ENCODE results near the gene EBPL.

Gene EBPL

DNA sequence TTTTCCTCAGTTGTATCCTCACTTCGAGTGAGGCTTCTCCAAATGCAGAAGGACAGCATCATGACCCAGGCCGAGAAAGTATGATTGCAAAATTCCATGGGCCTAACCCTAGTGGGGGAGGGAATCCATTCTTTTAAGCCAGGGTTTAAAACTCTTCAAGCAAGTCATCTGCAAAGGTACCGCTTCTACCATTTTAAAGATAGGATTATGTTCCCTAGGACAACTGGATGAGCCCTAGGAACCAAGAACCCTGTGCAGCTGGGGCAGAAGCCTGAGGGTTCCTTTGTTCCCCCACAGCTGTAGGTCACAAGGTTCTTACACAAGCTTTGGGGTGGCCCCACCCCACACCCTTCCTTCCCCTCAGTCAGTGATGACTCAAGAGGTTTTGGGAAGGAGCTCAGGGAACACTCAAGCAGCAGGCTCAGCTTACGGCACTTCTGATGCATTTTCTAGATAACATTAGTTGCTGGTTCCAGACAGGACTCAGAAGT is 49.4 kb downstream of the EBPL start:
- H2BK5ac ChIP-seq (ENCODE audit: low read depth, low read length, poor library complexity, severe bottlenecking) = no peak overlapping the region
- WGBS = 79% methylated on average over 4 of the region's 4 CpGs
- H2BK15ac ChIP-seq (ENCODE audit: low read depth, poor library complexity, severe bottlenecking) = no peak overlapping the region
- no peak overlapping the region for H3K14ac ChIP-seq (ENCODE audit: low read length in 2 of 2)
- no peak overlapping the region for H3K23ac ChIP-seq (ENCODE audit: low read length in 2 of 2)
- no peaks in the 10 kb centered on the region for H3K9me3 ChIP-seq (ENCODE audit: control insufficient read depth, low read length)
- no peaks in the 10 kb centered on the region for H3K4me1 ChIP-seq (ENCODE audit: control insufficient read depth, insufficient read depth, low read depth, low read length)
- no peak overlapping the region for H2BK120ac ChIP-seq (ENCODE audit: low read depth, low read length)
- H3K36me3 ChIP-seq (ENCODE audit: control insufficient read depth in 1 of 2, insufficient read depth in 2 of 2, low read depth in 1 of 2, low read length in 2 of 2) = no peaks in the 10 kb centered on the region
- H3K4me2 ChIP-seq (ENCODE audit: low read length, poor library complexity, severe bottlenecking) = no peak overlapping the region
- H3K27ac ChIP-seq (ENCODE audit: low read length, poor library complexity, severe bottlenecking) = no peak overlapping the region
- H2BK12ac ChIP-seq (ENCODE audit: low read length in 2 of 2) = peak overlapping the region in 1 of 2 experiments; percentile 8
- peak overlapping the region; percentile 69 for H3K9ac ChIP-seq (ENCODE audit: low read length)
- no peaks in the 10 kb centered on the region for H3K27me3 ChIP-seq (ENCODE audit: control insufficient read depth in 1 of 2, insufficient read depth in 1 of 2, low read length in 2 of 2)
- no peak overlapping the region for H2AFZ ChIP-seq (ENCODE audit: low read depth, low read length)
- H2AK5ac ChIP-seq (ENCODE audit: low read length, severe bottlenecking) = no peak overlapping the region
- no peak overlapping the region for H3K4ac ChIP-seq (ENCODE audit: low read depth in 1 of 2, low read length in 2 of 2)
- no peak overlapping the region for H4K91ac ChIP-seq (ENCODE audit: low read length)
- peak overlapping the region; percentile 69 for H4K8ac ChIP-seq (ENCODE audit: low read length)
- peak overlapping the region in 1 of 2 experiments; percentile 51 for H3K18ac ChIP-seq (ENCODE audit: low read depth in 1 of 2, low read length in 2 of 2)
- H3K4me3 ChIP-seq (ENCODE audit: insufficient read depth in 1 of 2, low read depth in 1 of 2, low read length in 2 of 2) = no peak overlapping the region
- peak; percentile 70 for DNase-seq
- H3K79me1 ChIP-seq (replicated peaks; ENCODE audit: low read length, poor library complexity, severe bottlenecking) = no peaks in the 10 kb centered on the region

DNA sequence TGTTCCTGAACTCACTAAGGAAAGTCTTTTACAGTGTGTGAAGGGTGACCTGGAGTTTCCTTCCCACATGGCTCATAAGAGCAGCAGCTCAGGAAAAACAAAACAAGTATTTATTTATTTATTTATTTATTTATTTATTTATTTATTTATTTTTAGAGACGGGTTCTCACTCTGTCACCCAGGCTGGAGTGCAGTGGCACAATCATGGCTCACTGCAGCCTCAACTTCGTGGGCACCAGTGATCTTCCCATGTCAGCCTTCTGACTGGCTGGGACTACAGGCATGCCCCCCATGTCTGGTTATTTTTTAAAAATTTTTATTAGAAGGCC is 52.6 kb downstream of the EBPL start:
- H2BK12ac ChIP-seq (ENCODE audit: low read length in 2 of 2) = no peak overlapping the region
- H2BK120ac ChIP-seq (ENCODE audit: low read depth, low read length) = no peak overlapping the region
- no peak for DNase-seq
- H3K4me2 ChIP-seq (ENCODE audit: low read length, poor library complexity, severe bottlenecking) = no peak overlapping the region
- H2BK15ac ChIP-seq (ENCODE audit: low read depth, poor library complexity, severe bottlenecking) = no peak overlapping the region
- 76% methylated on average over 2 of the region's 2 CpGs for WGBS
- H3K14ac ChIP-seq (ENCODE audit: low read length in 2 of 2) = no peak overlapping the region
- no peak overlapping the region for H3K4me3 ChIP-seq (ENCODE audit: insufficient read depth in 1 of 2, low read depth in 1 of 2, low read length in 2 of 2)
- no peaks in the 10 kb centered on the region for H3K4me1 ChIP-seq (ENCODE audit: control insufficient read depth, insufficient read depth, low read depth, low read length)
- H2BK5ac ChIP-seq (ENCODE audit: low read depth, low read length, poor library complexity, severe bottlenecking) = no peak overlapping the region
- H4K8ac ChIP-seq (ENCODE audit: low read length) = no peak overlapping the region
- no peak overlapping the region for H3K23ac ChIP-seq (ENCODE audit: low read length in 2 of 2)
- no peaks in the 10 kb centered on the region for H3K9me3 ChIP-seq (ENCODE audit: control insufficient read depth, low read length)
- no peak overlapping the region for H2AK5ac ChIP-seq (ENCODE audit: low read length, severe bottlenecking)
- no peak overlapping the region for H3K18ac ChIP-seq (ENCODE audit: low read depth in 1 of 2, low read length in 2 of 2)
- H4K91ac ChIP-seq (ENCODE audit: low read length) = no peak overlapping the region
- no peak overlapping the region for H3K4ac ChIP-seq (ENCODE audit: low read depth in 1 of 2, low read length in 2 of 2)
- no peaks in the 10 kb centered on the region for H3K36me3 ChIP-seq (ENCODE audit: control insufficient read depth in 1 of 2, insufficient read depth in 2 of 2, low read depth in 1 of 2, low read length in 2 of 2)
- no peak overlapping the region for H2AFZ ChIP-seq (ENCODE audit: low read depth, low read length)
- no peak overlapping the region for H3K27ac ChIP-seq (ENCODE audit: low read length, poor library complexity, severe bottlenecking)
- H3K79me1 ChIP-seq (replicated peaks; ENCODE audit: low read length, poor library complexity, severe bottlenecking) = no peaks in the 10 kb centered on the region
- no peak overlapping the region for H3K9ac ChIP-seq (ENCODE audit: low read length)
- no peaks in the 10 kb centered on the region for H3K27me3 ChIP-seq (ENCODE audit: control insufficient read depth in 1 of 2, insufficient read depth in 1 of 2, low read length in 2 of 2)

DNA sequence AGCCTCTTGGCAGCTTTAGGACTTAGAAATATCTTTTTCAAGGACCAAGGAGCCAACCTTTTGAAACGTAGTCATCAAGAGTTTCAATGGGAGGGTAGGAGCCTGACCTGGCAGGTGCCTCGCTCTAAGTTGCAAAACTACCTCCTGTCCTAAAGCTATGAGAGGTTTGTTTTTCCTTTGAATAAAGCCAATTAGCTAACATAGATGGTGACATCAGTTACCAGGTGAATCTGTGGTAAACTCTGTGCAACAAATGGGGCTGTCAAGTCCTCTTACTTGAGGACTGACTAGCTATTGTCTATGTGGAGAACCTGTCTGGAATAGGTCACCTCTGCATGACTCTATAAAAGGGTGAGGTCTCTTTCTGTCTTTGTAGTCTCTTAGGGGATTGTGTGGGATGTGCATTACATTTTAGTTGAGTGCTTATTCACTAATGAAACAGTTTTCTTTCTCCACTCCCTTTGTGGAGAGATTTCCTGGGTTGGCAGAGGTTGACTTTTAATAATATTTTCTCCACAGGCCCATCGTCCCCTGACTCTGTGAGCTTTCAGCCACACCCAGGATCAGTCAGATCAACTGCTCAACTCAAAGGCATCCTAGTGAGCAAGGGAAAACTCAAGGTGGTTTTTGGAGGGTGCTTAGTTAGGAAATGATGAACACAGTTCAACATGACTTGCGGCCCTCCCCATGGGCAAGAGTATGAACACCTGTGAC is 53.1 kb downstream of the EBPL start:
- Histone ChIP-seq H2AK5ac (ENCODE audit: low read length, severe bottlenecking) (no peak overlapping the region), H3K9ac (ENCODE audit: low read length) (peak overlapping the region; percentile 33), H3K18ac (ENCODE audit: low read depth in 1 of 2, low read length in 2 of 2) (no peak overlapping the region), H3K27me3 (ENCODE audit: control insufficient read depth in 1 of 2, insufficient read depth in 1 of 2, low read length in 2 of 2) (no peaks in the 10 kb centered on the region), H2BK12ac (ENCODE audit: low read length in 2 of 2) (no peak overlapping the region), H3K79me1 (replicated peaks; ENCODE audit: low read length, poor library complexity, severe bottlenecking) (no peaks in the 10 kb centered on the region), H3K4me2 (ENCODE audit: low read length, poor library complexity, severe bottlenecking) (no peak overlapping the region), H3K36me3 (ENCODE audit: control insufficient read depth in 1 of 2, insufficient read depth in 2 of 2, low read depth in 1 of 2, low read length in 2 of 2) (no peaks in the 10 kb centered on the region), H4K8ac (ENCODE audit: low read length) (no peak overlapping the region), H3K27ac (ENCODE audit: low read length, poor library complexity, severe bottlenecking) (no peak overlapping the region), H3K14ac (ENCODE audit: low read length in 2 of 2) (no peak overlapping the region), H3K23ac (ENCODE audit: low read length in 2 of 2) (no peak overlapping the region), H3K9me3 (ENCODE audit: control insufficient read depth, low read length) (no peaks in the 10 kb centered on the region), H4K91ac (ENCODE audit: low read length) (no peak overlapping the region), H3K4me3 (ENCODE audit: insufficient read depth in 1 of 2, low read depth in 1 of 2, low read length in 2 of 2) (no peak overlapping the region), H2BK5ac (ENCODE audit: low read depth, low read length, poor library complexity, severe bottlenecking) (no peak overlapping the region), H2BK120ac (ENCODE audit: low read depth, low read length) (no peak overlapping the region), H3K4ac (ENCODE audit: low read depth in 1 of 2, low read length in 2 of 2) (no peak overlapping the region), H2AFZ (ENCODE audit: low read depth, low read length) (no peak overlapping the region), H3K4me1 (ENCODE audit: control insufficient read depth, insufficient read depth, low read depth, low read length) (no peaks in the 10 kb centered on the region), H2BK15ac (ENCODE audit: low read depth, poor library complexity, severe bottlenecking) (no peak overlapping the region)
- 89% methylated on average over 3 of the region's 4 CpGs for WGBS
- no peak for DNase-seq

DNA sequence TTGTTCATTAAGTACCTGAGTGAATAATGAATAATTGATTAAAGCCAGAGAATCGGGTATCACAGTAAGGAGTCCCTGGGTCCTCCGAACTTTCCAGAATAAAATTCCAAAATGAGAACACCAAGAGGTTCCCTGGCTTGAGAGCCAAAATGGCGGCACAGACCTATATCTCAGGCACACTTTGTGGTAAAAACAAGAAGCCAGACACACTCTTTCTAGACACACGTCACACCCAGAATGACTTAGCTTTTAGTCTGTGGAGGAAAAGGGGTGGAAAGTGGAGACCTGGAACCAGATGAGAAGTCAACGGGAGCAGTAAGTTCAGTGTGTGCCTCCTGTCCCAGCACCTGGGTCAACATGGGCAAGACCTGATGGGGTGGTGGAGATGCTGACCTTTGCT is 54.6 kb downstream of the EBPL start:
- no peak overlapping the region for H3K27ac ChIP-seq (ENCODE audit: low read length, poor library complexity, severe bottlenecking)
- 98% methylated on average over 5 of the region's 5 CpGs for WGBS
- H3K9ac ChIP-seq (ENCODE audit: low read length) = no peak overlapping the region
- H3K79me1 ChIP-seq (replicated peaks; ENCODE audit: low read length, poor library complexity, severe bottlenecking) = no peaks in the 10 kb centered on the region
- no peaks in the 10 kb centered on the region for H3K36me3 ChIP-seq (ENCODE audit: control insufficient read depth in 1 of 2, insufficient read depth in 2 of 2, low read depth in 1 of 2, low read length in 2 of 2)
- H3K14ac ChIP-seq (ENCODE audit: low read length in 2 of 2) = no peak overlapping the region
- no peak overlapping the region for H3K4me2 ChIP-seq (ENCODE audit: low read length, poor library complexity, severe bottlenecking)
- no peak for DNase-seq
- no peak overlapping the region for H2AK5ac ChIP-seq (ENCODE audit: low read length, severe bottlenecking)
- H3K4me1 ChIP-seq (ENCODE audit: control insufficient read depth, insufficient read depth, low read depth, low read length) = no peaks in the 10 kb centered on the region
- no peak overlapping the region for H2BK12ac ChIP-seq (ENCODE audit: low read length in 2 of 2)
- no peak overlapping the region for H4K8ac ChIP-seq (ENCODE audit: low read length)
- H3K27me3 ChIP-seq (ENCODE audit: control insufficient read depth in 1 of 2, insufficient read depth in 1 of 2, low read length in 2 of 2) = no peaks in the 10 kb centered on the region
- H2BK15ac ChIP-seq (ENCODE audit: low read depth, poor library complexity, severe bottlenecking) = no peak overlapping the region
- H4K91ac ChIP-seq (ENCODE audit: low read length) = no peak overlapping the region
- no peak overlapping the region for H2BK5ac ChIP-seq (ENCODE audit: low read depth, low read length, poor library complexity, severe bottlenecking)
- H3K18ac ChIP-seq (ENCODE audit: low read depth in 1 of 2, low read length in 2 of 2) = no peak overlapping the region
- no peaks in the 10 kb centered on the region for H3K9me3 ChIP-seq (ENCODE audit: control insufficient read depth, low read length)
- no peak overlapping the region for H3K4me3 ChIP-seq (ENCODE audit: insufficient read depth in 1 of 2, low read depth in 1 of 2, low read length in 2 of 2)
- H2AFZ ChIP-seq (ENCODE audit: low read depth, low read length) = no peak overlapping the region
- H3K23ac ChIP-seq (ENCODE audit: low read length in 2 of 2) = no peak overlapping the region
- no peak overlapping the region for H2BK120ac ChIP-seq (ENCODE audit: low read depth, low read length)
- H3K4ac ChIP-seq (ENCODE audit: low read depth in 1 of 2, low read length in 2 of 2) = no peak overlapping the region
